Stimulated activated memory B cell treated with anti-CD40 and anti-IgM and Interleukin-4, amounts not matched to agents 10 μg/mL and 1 μg/mL and 100 μg/mL, for 72 hours (primary cell): Measurements from ENCODE around the gene CHST15.

ENCODE experiments used
- ATAC-seq: fragments of 150-1000 bp; cut with Tn5 transposase; 2 replicates; pipeline ENCODE4 v1.10.0; 2021
- H3K27ac Mint-ChIP-seq: one replicate; pipeline ENCODE4 v1.8.0; 2022; ENCODE audit warnings: mild to moderate bottlenecking, mixed read lengths
- H3K27me3 Mint-ChIP-seq: one replicate; pipeline ENCODE4 v1.8.0; 2022; ENCODE audit warnings: mixed read lengths
- H3K36me3 Mint-ChIP-seq: one replicate; pipeline ENCODE4 v1.8.0; 2022; ENCODE audit warnings: mixed read lengths
- H3K4me1 Mint-ChIP-seq: one replicate; pipeline ENCODE4 v1.8.0; 2022; ENCODE audit warnings: mixed read lengths
- H3K4me3 Mint-ChIP-seq: one replicate; pipeline ENCODE4 v1.8.0; 2022; ENCODE audit warnings: mild to moderate bottlenecking, moderate library complexity, mixed read lengths
- H3K9me3 Mint-ChIP-seq: one replicate; pipeline ENCODE4 v1.8.0; 2022; ENCODE audit warnings: mixed read lengths

CHST15 gene

GRCh38 chr10:123999261-123999660 is 94.1 kb downstream of the CHST15 start:
- Mint-ChIP-seq H3K4me1 (peaks cover 29% of the 10 kb centered on the region), H3K9me3 (no peaks in the 10 kb centered on the region), H3K27me3 (peaks cover 9% of the 10 kb centered on the region), H3K27ac (no peak overlapping the region), H3K36me3 (no peaks in the 10 kb centered on the region), H3K4me3 (no peak overlapping the region)
- ATAC-seq, result no peak

GRCh38 chr10:123998197-123999141 is 94.9 kb downstream of the CHST15 start:
- Mint-ChIP-seq H3K4me3 (no peak overlapping the region), H3K36me3 (no peaks in the 10 kb centered on the region), H3K4me1 (peaks cover 37% of the 10 kb centered on the region), H3K9me3 (no peaks in the 10 kb centered on the region), H3K27me3 (peaks cover 17% of the 10 kb centered on the region), H3K27ac (no peak overlapping the region)
- no peak for ATAC-seq

- Mint-ChIP-seq H3K4me3 (no peak overlapping the region), H3K4me1 (peaks cover 37% of the 10 kb centered on the region), H3K36me3 (no peaks in the 10 kb centered on the region), H3K27ac (no peak overlapping the region), H3K9me3 (no peaks in the 10 kb centered on the region), H3K27me3 (peaks cover 25% of the 10 kb centered on the region)
- ATAC-seq, result peak; percentile 53
Measured at GRCh38 chr10:123997486-123998196, 95.8 kb downstream of the CHST15 start.

GRCh38 chr10:123997013-123997412 is 96.4 kb downstream of the CHST15 start:
- no peak for ATAC-seq
- peaks cover 37% of the 10 kb centered on the region for H3K4me1 Mint-ChIP-seq
- H3K36me3 Mint-ChIP-seq, result no peaks in the 10 kb centered on the region
- no peaks in the 10 kb centered on the region for H3K9me3 Mint-ChIP-seq
- H3K27ac Mint-ChIP-seq, result no peak overlapping the region
- no peak overlapping the region for H3K4me3 Mint-ChIP-seq
- H3K27me3 Mint-ChIP-seq, result peaks cover 32% of the 10 kb centered on the region

- ATAC-seq, result no peak
- peaks cover 38% of the 10 kb centered on the region for H3K27me3 Mint-ChIP-seq
- no peak overlapping the region for H3K27ac Mint-ChIP-seq
- H3K9me3 Mint-ChIP-seq, result no peaks in the 10 kb centered on the region
- H3K4me3 Mint-ChIP-seq, result no peak overlapping the region
- no peaks in the 10 kb centered on the region for H3K36me3 Mint-ChIP-seq
- H3K4me1 Mint-ChIP-seq, result peaks cover 37% of the 10 kb centered on the region
Measured at GRCh38 chr10:123996302-123996701, 97.1 kb downstream of the CHST15 start.

- Mint-ChIP-seq H3K27me3 (peaks cover 45% of the 10 kb centered on the region), H3K27ac (peak overlapping the region; percentile 52), H3K4me3 (peak overlapping the region; percentile 74), H3K4me1 (peaks cover 37% of the 10 kb centered on the region), H3K9me3 (no peaks in the 10 kb centered on the region), H3K36me3 (no peaks in the 10 kb centered on the region)
- ATAC-seq, result peak; percentile 83
Measured at GRCh38 chr10:123995461-123996131, 97.8 kb downstream of the CHST15 start.

- Mint-ChIP-seq H3K9me3 (no peaks in the 10 kb centered on the region), H3K4me1 (peaks cover 37% of the 10 kb centered on the region), H3K4me3 (peak overlapping the region; percentile 74), H3K36me3 (no peaks in the 10 kb centered on the region), H3K27ac (peak overlapping the region; percentile 52), H3K27me3 (peaks cover 50% of the 10 kb centered on the region)
- no peak for ATAC-seq
Measured at GRCh38 chr10:123995082-123995460, 98.3 kb downstream of the CHST15 start.

- Mint-ChIP-seq H3K36me3 (no peaks in the 10 kb centered on the region), H3K4me3 (peak overlapping the region; percentile 74), H3K4me1 (peaks cover 37% of the 10 kb centered on the region), H3K27ac (peak overlapping the region; percentile 52), H3K9me3 (no peaks in the 10 kb centered on the region), H3K27me3 (peaks cover 55% of the 10 kb centered on the region)
- peak; percentile 72 for ATAC-seq
Measured at GRCh38 chr10:123994417-123995081, 98.8 kb downstream of the CHST15 start.

- Mint-ChIP-seq H3K9me3 (peaks cover 3% of the 10 kb centered on the region), H3K4me3 (peak overlapping the region; percentile 13), H3K4me1 (peaks cover 37% of the 10 kb centered on the region), H3K36me3 (no peaks in the 10 kb centered on the region), H3K27ac (peak overlapping the region; percentile 52), H3K27me3 (peaks cover 59% of the 10 kb centered on the region)
- ATAC-seq, result no peak
Measured at GRCh38 chr10:123993534-123994416, 99.6 kb downstream of the CHST15 start.

GRCh38 chr10:123991611-123992570 is 101.5 kb downstream of the CHST15 start:
- Mint-ChIP-seq H3K27ac (no peak overlapping the region), H3K27me3 (peaks cover 59% of the 10 kb centered on the region), H3K36me3 (no peaks in the 10 kb centered on the region), H3K9me3 (peaks cover 7% of the 10 kb centered on the region), H3K4me3 (no peak overlapping the region), H3K4me1 (peaks cover 28% of the 10 kb centered on the region)
- ATAC-seq, result no peak

GRCh38 chr10:123990889-123991288 is 102.5 kb downstream of the CHST15 start:
- peak overlapping the region; percentile 21 for H3K4me3 Mint-ChIP-seq
- H3K27ac Mint-ChIP-seq, result no peak overlapping the region
- peaks cover 7% of the 10 kb centered on the region for H3K9me3 Mint-ChIP-seq
- H3K27me3 Mint-ChIP-seq, result peaks cover 63% of the 10 kb centered on the region
- no peak for ATAC-seq
- H3K36me3 Mint-ChIP-seq, result no peaks in the 10 kb centered on the region
- peaks cover 24% of the 10 kb centered on the region for H3K4me1 Mint-ChIP-seq

GRCh38 chr10:123988694-123989093 is 104.7 kb downstream of the CHST15 start:
- Mint-ChIP-seq H3K4me3 (no peak overlapping the region), H3K27me3 (peaks cover 54% of the 10 kb centered on the region), H3K36me3 (no peaks in the 10 kb centered on the region), H3K9me3 (peaks cover 10% of the 10 kb centered on the region), H3K27ac (no peak overlapping the region), H3K4me1 (peaks cover 2% of the 10 kb centered on the region)
- ATAC-seq, result no peak

GRCh38 chr10:123986736-123987135 is 106.7 kb downstream of the CHST15 start:
- no peak for ATAC-seq
- Mint-ChIP-seq H3K4me3 (no peak overlapping the region), H3K27me3 (peaks cover 36% of the 10 kb centered on the region)

More at GRCh38 chr10:123986736-123987135, 106.7 kb downstream of the CHST15 start:
- peaks cover 13% of the 10 kb centered on the region for H3K9me3 Mint-ChIP-seq
- H3K36me3 Mint-ChIP-seq, result no peaks in the 10 kb centered on the region
- no peak overlapping the region for H3K27ac Mint-ChIP-seq
- no peaks in the 10 kb centered on the region for H3K4me1 Mint-ChIP-seq
